HepG2 (cell line): ENCODE measurements around the gene CACNA1D. TPM values are rescaled to one million over a fixed set of nuclear protein-coding genes. Genes with fewer than 3 reads are reported as not detected.

Experiments used
- AGO1 ChIP-seq: fragments of 200-400 bp; formaldehyde crosslinking; IDR thresholded peaks from 2 replicates; pipeline ENCODE4 v1.6.1; 2017; ENCODE audit warnings: mild to moderate bottlenecking, low read depth, low read length, moderate library complexity; ENCODE audit not compliant: poor library complexity, severe bottlenecking
- ARNT ChIP-seq: fragments of 450-650 bp; IDR thresholded peaks from 2 replicates; pipeline ENCODE4 v1.6.1; 2017
- ASH2L ChIP-seq: fragments of 300-600, 200-600 bp; sonication (generic); IDR thresholded peaks from 2 replicates; pipeline ENCODE4 v1.7.0; 2017; ENCODE audit warnings: low read depth, mild to moderate bottlenecking, moderate library complexity, mixed read lengths, low read length; ENCODE audit not compliant: insufficient read length
- BCLAF1 ChIP-seq: fragments of 450-650 bp; IDR thresholded peaks from 2 replicates; pipeline ENCODE4 v1.6.1; 2017; ENCODE audit warnings: mild to moderate bottlenecking
- CREM ChIP-seq, 2 experiments: sonication (generic) in 1 of 2; formaldehyde crosslinking in 1 of 2; IDR thresholded peaks; 2 replicates each; pipeline versions ENCODE4 v1.4.0 to v1.6.1; 2016 to 2020; ENCODE audit warnings: antibody characterized with exemption in 1 of 2, mild to moderate bottlenecking in 1 of 2, missing genetic modification reagents in 1 of 2
- ELF3 ChIP-seq: IDR thresholded peaks from 2 replicates; pipeline ENCODE4 v1.6.1; 2016; ENCODE audit warnings: missing genetic modification reagents, missing compliant biosample characterization
- FIP1L1 ChIP-seq: fragments of 200-400 bp; formaldehyde crosslinking; IDR thresholded peaks from 2 replicates; pipeline ENCODE4 v1.6.1; 2018; ENCODE audit warnings: low read depth, mild to moderate bottlenecking, low read length, moderate library complexity, borderline replicate concordance; ENCODE audit not compliant: insufficient read depth
- GPBP1L1 ChIP-seq: sonication (generic); formaldehyde crosslinking; IDR thresholded peaks from 2 replicates; pipeline ENCODE4 v1.5.0; 2020; ENCODE audit warnings: mild to moderate bottlenecking, missing genetic modification reagents
- JUNB ChIP-seq: sonication (generic); formaldehyde crosslinking; IDR thresholded peaks from 2 replicates; pipeline ENCODE4 v1.8.0; 2022; ENCODE audit warnings: missing genetic modification reagents, mild to moderate bottlenecking, borderline replicate concordance
- NAIF1 ChIP-seq: sonication (generic); formaldehyde crosslinking; IDR thresholded peaks from 2 replicates; pipeline ENCODE4 v1.5.0; 2020; ENCODE audit warnings: mild to moderate bottlenecking, missing genetic modification reagents, borderline replicate concordance
- NR0B2 ChIP-seq: sonication (generic); formaldehyde crosslinking; IDR thresholded peaks from 2 replicates; pipeline ENCODE4 v1.4.0; 2020; ENCODE audit warnings: mild to moderate bottlenecking, missing genetic modification reagents
- SIN3A ChIP-seq: IDR thresholded peaks from 2 replicates; pipeline ENCODE4 v1.6.1; 2011; ENCODE audit warnings: low read depth, mild to moderate bottlenecking, control low read depth, low read length, borderline replicate concordance
- SPEN ChIP-seq: sonication (generic); formaldehyde crosslinking; IDR thresholded peaks from 2 replicates; pipeline ENCODE4 v1.5.1; 2020; ENCODE audit warnings: low read depth, mild to moderate bottlenecking, missing genetic modification reagents
- ZNF280D ChIP-seq: sonication (generic); formaldehyde crosslinking; IDR thresholded peaks from 2 replicates; pipeline ENCODE4 v1.5.1; 2020; ENCODE audit warnings: mild to moderate bottlenecking, missing genetic modification reagents
- ZSCAN21 ChIP-seq: sonication (generic); formaldehyde crosslinking; IDR thresholded peaks from 2 replicates; pipeline ENCODE4 v1.8.0; 2022; ENCODE audit warnings: mild to moderate bottlenecking, missing genetic modification reagents, moderate library complexity, borderline replicate concordance
- ZSCAN9 ChIP-seq: IDR thresholded peaks from 2 replicates; pipeline ENCODE4 v1.6.1; 2016; ENCODE audit warnings: borderline replicate concordance
- ZUFSP ChIP-seq: sonication (generic); formaldehyde crosslinking; IDR thresholded peaks from 2 replicates; pipeline ENCODE4 v1.9.0; 2021; ENCODE audit warnings: missing genetic modification reagents, mild to moderate bottlenecking, borderline replicate concordance
- polyA plus RNA-seq, 8 experiments: library from polyadenylated mRNA; depleted of rRNA in 3 of 8; stranded (reverse) in 7 of 8; unstranded in 1 of 8; fragments of >200 nt; fragmentation: Illumina TruSeq in 4 of 8; extraction: Trizol in 4 of 8; gene quantifications; 2 replicates each; pipeline versions ENCODE4 v1.2.1 to v1.2.3, GENCODE V29; 2011 to 2016; ENCODE audit warnings: low read depth in 4 of 8, missing spikeins in 1 of 8, mixed read lengths in 1 of 8; ENCODE audit not compliant: insufficient read depth in 1 of 8
- total RNA-seq, 5 experiments: library from RNA; depleted of rRNA; stranded (reverse); fragments of >200 nt; fragmentation: Illumina TruSeq; extraction: Trizol; gene quantifications; 2 replicates each; pipeline ENCODE4 v1.2.3, GENCODE V29; 2016; ENCODE audit warnings: low read depth in 1 of 5

CACNA1D gene
- total and polyA plus RNA-seq, 2 of the 13 experiments (the other 11 are each of a cell fraction or from before 2014, with no cell fraction given), result 0.26 to 0.38 TPM

GRCh38 chr3:53846134-53846850, 351.9 kb downstream of the CACNA1D start, which contains the start of the genes CHDH and IL17RB (continued):
- TF ChIP-seq BCLAF1 (no peak), ZSCAN9 (CRISPR knock-in tag) (peak; percentile 53; the same call in 1 of the 2 replicates), ASH2L (peak; percentile 75), ZNF280D (CRISPR knock-in tag) (peak; percentile 73; the same call in 1 of the 2 replicates), JUNB (CRISPR knock-in tag) (no peak), CREM (IDR thresholded peaks at IDR 0.05) (no peak), CREM (CRISPR knock-in tag; IDR thresholded peaks at IDR 0.05) (no peak), AGO1 (no peak), ELF3 (CRISPR knock-in tag) (peak; percentile 34; the same call in 1 of the 2 replicates), NAIF1 (0 out of 2 replicates have a peak, but pooled peaks have one; percentile 11), ARNT (no peak), NR0B2 (CRISPR knock-in tag) (peak; percentile 73; the same call in 1 of the 2 replicates), FIP1L1 (no peak), GPBP1L1 (CRISPR knock-in tag) (no peak), ZUFSP (CRISPR knock-in tag) (peak; percentile 65; the same call in 1 of the 2 replicates), ZSCAN21 (CRISPR knock-in tag) (peak; percentile 98), SPEN (CRISPR knock-in tag) (peak; percentile 76), SIN3A (peak; percentile 59; the same call in 1 of the 2 replicates)
